Testis (tissue), 3 donors: Measurements from ENCODE around the gene TLK2. TPM values are rescaled to one million over a fixed set of nuclear protein-coding genes. Genes with fewer than 3 reads are reported as not detected.
"Not testable (repeated sequence)": the region's sequence is repeated elsewhere in the genome, so short reads cannot be mapped to it uniquely, and the experiment has no call there.

Source experiments
- DNase-seq: peaks from one replicate; pipeline ENCODE4 v3.0.0-alpha.2; 2019
- H3K27ac ChIP-seq, 2 donors: fragments of 200-600 bp; sonication (generic); one replicate each; pipeline ENCODE4 v1.5.1; 2019
- H3K27me3 ChIP-seq: fragments of 200-600 bp; sonication (generic); one replicate; pipeline ENCODE4 v1.5.1; 2019
- H3K36me3 ChIP-seq: fragments of 200-600 bp; sonication (generic); one replicate; pipeline ENCODE4 v1.5.1; 2017; ENCODE audit warnings: low read depth; ENCODE audit errors: missing control alignments
- H3K4me1 ChIP-seq: fragments of 200-600 bp; sonication (generic); one replicate; pipeline ENCODE4 v1.5.1; 2019
- H3K4me3 ChIP-seq, 2 donors: fragments of 200-600 bp; sonication (generic); one replicate each; pipeline ENCODE4 v1.5.1; 2017 to 2019
- H3K9me3 ChIP-seq: fragments of 200-600 bp; sonication (generic); one replicate; pipeline ENCODE4 v1.5.1; 2017
- POLR2A ChIP-seq: fragments of 450-650 bp; IDR thresholded peaks from one replicate; pipeline ENCODE4 v1.6.1; 2017; ENCODE audit warnings: antibody characterized with exemption, mild to moderate bottlenecking, moderate library complexity
- WGBS, 2 donors: methylation state at CpG; one replicate each; pipeline ENCODE4 v1.1.5; 2018; 5-methylcytosine and 5-hydroxymethylcytosine counted together
- intact Hi-C: fragments of 100-400 bp; cut with DNase I; formaldehyde crosslinking; loops from one replicate; pipeline ENCODE4 v1.15.1; 2023; ENCODE audit warnings: low total_unique reads
- polyA plus RNA-seq: library from polyadenylated mRNA; stranded (reverse); fragments of 350-450 nt; fragmentation: Illumina TruSeq; extraction: RNeasy Lipid Tissue Mini Kit (QIAGEN cat#74804); gene quantifications from one replicate; pipeline ENCODE4 v1.2.3, GENCODE V29; 2014; ENCODE audit warnings: low read depth, low replicate concordance; ENCODE audit not compliant: insufficient read depth
- total RNA-seq, 2 donors: library from RNA; depleted of rRNA; stranded (reverse); fragments of >200 nt; gene quantifications; one replicate each; pipeline ENCODE4 v1.2.3, GENCODE V29; 2016
- TF ChIP-seq, protein P1 (sequence below), 3 experiments: fragments of 450-650 bp in 2 of 3; fragments of 200-600 bp in 1 of 3; sonication (generic) in 1 of 3; IDR thresholded peaks; one replicate each; pipeline ENCODE4 v1.5.1; 2016 to 2019; ENCODE audit warnings: antibody characterized with exemption in 3 of 3, mild to moderate bottlenecking in 2 of 3, moderate library complexity in 1 of 3

The TLK2 gene
- total and polyA plus RNA-seq, 3 donors from 2014 or later = 64.5 to 109 (median 78.2) TPM

DNA sequence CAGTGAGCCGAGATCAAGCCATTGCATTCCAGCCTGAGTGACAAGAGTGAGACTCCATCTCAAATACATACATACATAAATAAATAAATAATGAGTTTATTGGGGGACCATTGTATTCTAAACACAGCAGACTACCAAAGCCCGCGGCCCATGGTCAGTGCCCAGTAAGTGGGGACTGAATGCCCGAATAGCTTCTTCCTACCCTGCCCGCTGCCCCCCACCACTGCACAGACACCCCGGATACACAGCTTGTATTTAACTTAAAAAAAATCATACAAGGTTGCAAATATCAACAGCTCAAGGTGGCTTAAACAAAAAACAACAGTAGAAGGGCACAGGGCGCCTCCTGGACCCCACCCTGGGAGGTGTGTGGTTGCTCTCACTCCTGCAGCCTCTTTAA is 22.6 kb upstream of the TLK2 start:
- no peak for DNase-seq
- Histone ChIP-seq H3K27me3 (no peaks in the 10 kb centered on the region), H3K4me1 (no peaks in the 10 kb centered on the region), H3K4me3 (no peak overlapping the region), H3K27ac (no peak overlapping the region), H3K36me3 (no peaks in the 10 kb centered on the region), H3K9me3 (no peaks in the 10 kb centered on the region)
- 93 to 95% methylated on average over 7 of the region's 7 CpGs for WGBS, 2 donors
- intact Hi-C loops = no loop called here
- no peak for TF ChIP-seq POLR2A
- TF ChIP-seq, protein P1, sequence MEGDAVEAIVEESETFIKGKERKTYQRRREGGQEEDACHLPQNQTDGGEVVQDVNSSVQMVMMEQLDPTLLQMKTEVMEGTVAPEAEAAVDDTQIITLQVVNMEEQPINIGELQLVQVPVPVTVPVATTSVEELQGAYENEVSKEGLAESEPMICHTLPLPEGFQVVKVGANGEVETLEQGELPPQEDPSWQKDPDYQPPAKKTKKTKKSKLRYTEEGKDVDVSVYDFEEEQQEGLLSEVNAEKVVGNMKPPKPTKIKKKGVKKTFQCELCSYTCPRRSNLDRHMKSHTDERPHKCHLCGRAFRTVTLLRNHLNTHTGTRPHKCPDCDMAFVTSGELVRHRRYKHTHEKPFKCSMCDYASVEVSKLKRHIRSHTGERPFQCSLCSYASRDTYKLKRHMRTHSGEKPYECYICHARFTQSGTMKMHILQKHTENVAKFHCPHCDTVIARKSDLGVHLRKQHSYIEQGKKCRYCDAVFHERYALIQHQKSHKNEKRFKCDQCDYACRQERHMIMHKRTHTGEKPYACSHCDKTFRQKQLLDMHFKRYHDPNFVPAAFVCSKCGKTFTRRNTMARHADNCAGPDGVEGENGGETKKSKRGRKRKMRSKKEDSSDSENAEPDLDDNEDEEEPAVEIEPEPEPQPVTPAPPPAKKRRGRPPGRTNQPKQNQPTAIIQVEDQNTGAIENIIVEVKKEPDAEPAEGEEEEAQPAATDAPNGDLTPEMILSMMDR (IDR thresholded peaks at IDR 0.05) = no peak

DNA sequence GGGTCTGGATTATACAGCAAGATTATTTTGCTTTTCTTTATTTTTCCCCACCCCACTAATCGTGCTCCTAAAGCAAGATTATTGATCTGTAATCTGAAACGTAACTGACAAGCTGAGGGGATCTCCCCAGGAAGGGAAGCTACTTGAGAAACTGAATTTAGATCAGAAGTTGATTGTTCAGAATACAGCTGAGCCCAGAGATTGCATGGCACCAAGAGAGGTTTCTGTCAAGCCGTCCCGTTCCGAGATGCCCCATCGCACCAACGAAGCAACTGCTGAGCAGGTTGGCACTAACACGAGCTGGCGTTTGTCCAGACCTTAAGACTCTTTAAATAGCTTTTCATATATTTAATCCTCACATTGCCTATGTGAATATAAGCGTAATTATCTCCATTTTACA is 20.1 kb upstream of the TLK2 start:
- H3K9me3 ChIP-seq, H3K27ac ChIP-seq, intact Hi-C loops, H3K4me1 ChIP-seq, DNase-seq, H3K27me3 ChIP-seq, H3K4me3 ChIP-seq, H3K36me3 ChIP-seq: not testable (repeated sequence)
- WGBS, 2 donors = 89% methylated on average over 10 of the region's 10 CpGs

DNA sequence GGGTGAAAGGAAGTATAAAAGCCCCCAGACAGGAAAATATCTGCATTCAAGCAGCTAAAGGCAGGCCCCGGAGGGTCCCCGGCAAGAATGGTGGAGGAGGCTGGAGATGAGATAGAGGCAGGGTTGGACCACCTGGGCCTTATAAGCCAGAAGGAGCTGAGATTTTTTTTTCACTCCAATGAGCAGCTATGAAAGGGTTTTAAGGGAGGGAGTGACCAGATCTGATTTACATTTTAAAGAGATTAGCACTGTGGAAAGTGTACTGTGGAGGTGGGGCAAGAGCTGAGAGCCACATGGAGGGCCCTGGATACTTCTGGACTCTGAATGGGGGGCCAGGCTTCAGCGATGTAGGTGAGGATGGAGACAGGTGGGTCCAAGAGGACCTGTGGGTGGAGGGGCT is 14.2 kb upstream of the TLK2 start:
- intact Hi-C loops, H3K4me1 ChIP-seq, H3K27me3 ChIP-seq, H3K9me3 ChIP-seq, H3K36me3 ChIP-seq, H3K4me3 ChIP-seq, DNase-seq, H3K27ac ChIP-seq: not testable (repeated sequence)
- WGBS, 2 donors = 68 to 70% methylated on average over 3 of the region's 3 CpGs

DNA sequence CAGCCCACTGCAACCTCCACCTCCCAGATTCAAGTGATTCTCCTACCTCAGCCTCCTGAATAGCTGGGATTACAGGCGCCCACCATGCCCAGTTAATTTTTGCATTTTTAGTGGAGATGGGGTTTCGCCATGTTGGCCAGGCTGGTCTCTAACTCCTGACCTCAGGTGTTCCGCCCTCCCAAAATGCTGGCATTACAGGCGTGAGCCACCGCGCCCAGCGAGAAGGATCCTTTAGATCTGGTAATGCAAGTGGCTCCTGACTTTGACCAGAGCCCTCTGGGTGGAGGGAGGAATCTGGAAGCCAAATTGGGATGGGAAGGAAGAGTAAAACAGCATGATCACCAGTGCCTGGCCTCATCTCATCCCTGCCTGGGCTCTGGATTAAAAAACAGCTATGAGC is 13.4 kb upstream of the TLK2 start:
- WGBS, 2 donors = 95% methylated on average over 7 of the region's 7 CpGs
- intact Hi-C loops, H3K4me1 ChIP-seq, H3K4me3 ChIP-seq, H3K36me3 ChIP-seq, H3K27me3 ChIP-seq, H3K27ac ChIP-seq, H3K9me3 ChIP-seq, DNase-seq: not testable (repeated sequence)

DNA sequence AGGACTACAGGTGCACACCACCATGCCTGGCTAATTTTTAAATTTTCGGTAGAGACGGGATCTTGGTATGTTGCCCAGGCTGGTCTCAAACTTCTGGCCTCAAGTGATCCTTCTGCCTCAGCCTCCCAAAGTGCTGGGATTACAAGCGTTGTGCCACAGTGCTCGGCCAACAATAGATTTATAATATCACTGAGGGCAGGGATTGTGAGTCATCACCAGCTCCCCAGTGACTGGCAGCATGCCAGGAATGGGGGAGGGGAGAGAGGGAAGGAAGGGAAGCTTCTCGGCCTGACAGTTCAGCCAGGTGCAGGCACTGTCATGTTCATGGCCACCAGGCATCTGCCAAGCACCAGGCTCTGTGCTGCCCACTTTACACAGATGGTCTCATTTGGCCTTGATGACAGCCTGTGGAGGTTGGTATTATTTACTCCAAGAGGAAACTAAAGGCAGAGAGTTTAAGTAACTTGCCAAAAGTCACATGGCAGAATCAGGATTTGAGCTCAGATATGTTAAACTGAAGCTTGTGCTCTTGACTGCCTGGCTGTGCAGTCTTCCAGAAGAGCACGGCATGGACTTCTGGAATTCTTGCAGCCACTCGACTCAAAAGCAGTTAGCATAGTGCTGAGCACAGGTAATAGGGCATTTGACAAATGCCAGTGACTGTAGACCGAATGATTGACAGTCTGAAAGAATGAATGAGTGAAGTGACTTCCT is 7.8 kb upstream of the TLK2 start:
- H3K36me3 ChIP-seq, H3K27me3 ChIP-seq, H3K4me1 ChIP-seq, H3K9me3 ChIP-seq, H3K4me3 ChIP-seq, intact Hi-C loops: not testable (repeated sequence)
- DNase-seq = peak; percentile 59
- 57 to 65% methylated on average over 5 of the region's 8 CpGs for WGBS, 2 donors
- peak overlapping the region in 1 of 2 donors; percentile 30 for H3K27ac ChIP-seq

DNA sequence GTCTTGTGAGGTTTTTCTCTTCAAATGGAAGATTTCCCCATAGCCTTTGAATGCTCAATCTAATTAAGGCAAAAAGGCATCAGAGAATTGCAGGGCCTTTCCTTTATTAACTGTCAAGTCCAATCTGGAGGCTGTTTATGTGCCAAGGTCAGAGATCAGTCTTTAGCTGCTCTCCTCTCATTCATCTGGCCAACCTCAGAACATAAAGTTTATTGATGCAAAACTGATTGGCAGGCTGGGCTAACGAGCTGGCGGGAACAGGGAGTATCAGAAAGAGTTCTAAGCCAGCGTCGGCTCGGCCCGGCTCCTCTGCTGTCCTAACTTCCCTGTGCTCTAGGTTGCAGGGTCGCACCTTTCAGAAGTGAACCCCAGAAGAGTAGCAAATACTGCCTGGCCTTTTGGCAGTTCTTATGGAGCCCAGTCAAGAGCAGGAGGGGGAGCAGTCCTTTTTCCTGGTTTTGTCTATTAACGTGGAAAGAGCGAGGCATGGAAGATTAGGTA is 7.2 kb upstream of the TLK2 start:
- H3K27me3 ChIP-seq, H3K27ac ChIP-seq, DNase-seq, H3K9me3 ChIP-seq, H3K4me3 ChIP-seq, H3K36me3 ChIP-seq, intact Hi-C loops, H3K4me1 ChIP-seq: not testable (repeated sequence)
- 41 to 42% methylated on average over 9 of the region's 9 CpGs for WGBS, 2 donors

DNA sequence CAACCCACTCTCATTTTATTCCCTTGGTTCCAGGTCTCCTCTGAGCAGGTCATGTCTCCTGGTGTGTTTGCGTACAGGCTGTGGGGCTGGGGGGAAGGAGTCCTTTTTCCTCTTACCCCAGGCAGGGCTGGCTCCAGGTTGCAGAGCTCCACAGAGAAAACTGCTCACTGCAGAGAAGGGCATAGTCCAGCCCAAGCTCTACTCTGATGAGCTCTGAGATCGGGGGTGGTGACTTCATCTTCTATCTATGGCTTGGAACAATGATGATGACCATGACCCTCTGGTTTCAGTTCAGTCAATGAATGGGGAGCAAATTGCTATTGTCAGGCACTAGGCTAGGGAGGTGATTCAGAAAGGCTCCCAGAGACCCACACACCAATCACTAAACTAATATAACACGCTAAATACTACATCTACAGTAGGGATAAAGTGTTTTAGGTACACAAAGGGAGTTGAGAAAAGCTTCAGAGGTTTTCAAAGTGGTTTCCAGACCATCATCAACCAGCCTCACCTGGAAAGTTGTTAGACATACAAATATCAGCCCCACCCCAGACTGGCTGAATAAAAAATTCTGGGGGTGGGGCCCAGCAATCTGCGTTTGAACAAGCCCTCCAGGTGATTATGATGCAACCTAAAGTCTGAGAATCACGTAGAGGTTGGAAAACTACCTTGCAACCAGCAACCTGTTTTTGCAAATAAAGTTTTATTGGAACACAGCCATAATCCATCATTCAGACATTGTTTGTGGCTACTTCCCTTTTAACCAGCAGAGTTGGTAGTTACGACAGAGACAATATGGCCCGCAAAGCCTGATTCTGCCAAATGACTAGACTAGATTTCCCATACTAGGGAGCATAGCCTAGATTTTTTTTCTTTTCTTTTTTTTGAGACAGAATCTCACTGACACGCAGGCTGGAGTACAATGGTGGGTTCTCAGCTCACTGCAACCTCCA is 5.3 kb upstream of the TLK2 start:
- H3K36me3 ChIP-seq, DNase-seq, intact Hi-C loops, H3K27me3 ChIP-seq, H3K4me3 ChIP-seq, H3K27ac ChIP-seq, H3K9me3 ChIP-seq: not testable (repeated sequence)
- H3K4me1 ChIP-seq = peaks cover 13% of the 10 kb centered on the region
- 88 to 92% methylated on average over 8 of the region's 8 CpGs for WGBS, 2 donors

DNA sequence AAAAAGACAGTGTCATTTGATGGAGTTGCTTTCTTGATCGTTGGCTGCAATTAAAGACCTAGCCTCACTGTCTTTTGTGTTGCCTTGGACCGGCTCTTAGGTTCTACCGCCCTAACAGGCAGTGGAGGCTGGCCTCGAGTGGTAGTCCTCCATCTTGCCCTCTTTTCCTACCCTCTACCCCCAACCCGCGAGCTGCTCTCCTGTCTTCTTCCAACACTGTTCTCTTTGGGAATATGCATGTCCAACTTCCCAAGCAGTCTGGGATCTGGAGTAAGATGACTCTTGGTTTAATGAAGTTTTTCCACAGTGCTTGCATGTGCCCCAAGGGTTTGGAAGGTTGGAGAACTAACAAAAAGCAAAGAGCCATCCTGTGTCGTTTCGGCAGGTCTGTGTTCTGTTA is 1.5 kb upstream of the TLK2 start:
- DNase-seq, intact Hi-C loops, H3K27me3 ChIP-seq, H3K36me3 ChIP-seq, H3K9me3 ChIP-seq: not testable (repeated sequence)
- WGBS, 2 donors = 38 to 52% methylated on average over 8 of the region's 8 CpGs
- Histone ChIP-seq H3K27ac (peak overlapping the region; percentile 80 to 98), H3K4me3 (peak overlapping the region in 1 of 2 donors; percentile 84), H3K4me1 (peaks cover 14% of the 10 kb centered on the region)

DNA sequence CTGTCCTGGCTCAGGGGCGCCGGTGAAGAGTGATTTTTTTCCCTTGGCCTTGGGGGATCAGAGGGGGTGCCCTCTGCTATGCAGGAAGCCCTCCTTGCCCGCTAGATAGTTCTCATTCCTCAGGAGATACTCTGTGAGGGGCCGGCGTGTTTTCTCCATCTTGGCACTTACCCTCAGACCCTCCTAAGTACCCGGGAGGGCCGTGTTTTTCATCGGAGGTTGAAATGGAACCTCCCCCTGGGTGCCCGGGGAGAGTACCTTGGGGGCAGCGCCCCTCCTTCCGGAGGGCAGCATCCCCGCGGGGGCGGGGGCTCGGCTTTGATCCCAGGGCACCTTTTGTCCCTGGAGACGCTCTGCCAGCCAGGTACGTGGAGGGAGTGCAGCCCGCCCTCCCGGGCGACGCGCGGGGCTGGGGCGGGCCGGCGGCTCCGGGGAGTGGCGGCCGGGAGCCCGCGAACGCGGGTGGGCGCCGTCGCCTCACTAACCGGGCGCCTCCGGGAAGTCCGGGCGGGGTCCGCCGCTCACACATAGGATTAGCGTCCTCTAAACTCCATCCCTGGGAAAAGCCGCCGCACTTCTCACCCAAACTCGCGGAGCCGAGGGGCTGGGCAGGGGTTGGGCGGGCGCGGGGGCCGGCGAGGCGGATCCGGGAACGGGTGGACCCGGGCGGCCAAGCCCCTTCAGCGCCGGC is 762 bp upstream of the TLK2 start:
- Histone ChIP-seq H3K27ac (peak overlapping the region; percentile 80 to 98), H3K4me3 (peak overlapping the region; percentile 84 to 88), H3K4me1 (peaks cover 14% of the 10 kb centered on the region)
- WGBS, 2 donors = 0% methylated on average over 11 to 54 of the region's 61 CpGs
- intact Hi-C loops, H3K36me3 ChIP-seq, H3K27me3 ChIP-seq, H3K9me3 ChIP-seq: not testable (repeated sequence)
- DNase-seq = peak; percentile 38

DNA sequence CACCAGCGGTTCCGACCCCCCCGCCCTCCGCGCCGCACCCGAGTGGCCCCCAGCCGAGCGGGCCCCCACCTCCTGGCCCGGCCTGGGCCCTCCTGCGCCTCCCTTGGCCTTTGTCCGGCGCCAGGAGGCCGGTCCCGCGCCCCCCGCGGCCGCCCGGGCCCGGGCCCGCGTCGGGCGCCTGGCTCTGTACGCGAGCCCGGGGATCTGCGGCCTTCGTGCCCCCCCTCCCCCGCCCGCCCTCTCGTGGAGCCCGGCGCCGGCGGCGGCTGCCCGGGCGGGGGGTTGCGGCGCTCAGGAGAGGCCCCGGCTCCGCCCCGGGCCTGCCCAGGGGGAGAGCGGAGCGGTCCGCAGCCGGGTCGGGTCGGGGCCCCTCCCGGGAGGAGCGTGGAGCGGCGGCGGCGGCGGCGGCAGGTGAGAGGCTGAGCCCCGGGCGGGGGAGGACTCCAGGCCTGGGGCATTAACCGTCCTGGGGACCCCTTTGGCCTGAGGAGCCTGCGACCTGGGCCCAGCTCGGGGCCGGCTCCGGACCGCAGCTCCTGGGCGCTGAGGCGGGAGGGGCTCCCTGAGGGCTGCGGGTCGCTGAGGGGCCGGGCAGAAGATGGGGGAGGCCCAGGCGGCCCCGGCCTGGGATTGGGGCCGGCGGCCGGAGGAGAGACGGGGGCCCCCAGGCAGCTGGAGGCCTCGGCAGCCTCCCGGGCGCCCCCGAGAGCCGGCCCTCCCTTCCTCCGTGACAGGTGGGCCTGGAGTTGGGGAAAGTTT is 434 bp downstream of the TLK2 start:
- H3K27me3 ChIP-seq, intact Hi-C loops, H3K36me3 ChIP-seq, H3K9me3 ChIP-seq, DNase-seq: not testable (repeated sequence)
- WGBS, 2 donors = 0% methylated on average over 29 of the region's 84 CpGs; no CpG with 5 or more reads in 1 of the 2 donors
- Histone ChIP-seq H3K4me3 (peak overlapping the region; percentile 84 to 88), H3K4me1 (peaks cover 14% of the 10 kb centered on the region), H3K27ac (peak overlapping the region; percentile 94 to 98)
